Neutrophil (primary cell): Measurements from ENCODE around the gene ETNK1.

Experiments used
- H3K27ac ChIP-seq: fragments of 200-600 bp; sonication (generic); 2 replicates; pipeline ENCODE4 v1.5.1; 2016; ENCODE audit warnings: mild to moderate bottlenecking, moderate library complexity
- H3K27me3 ChIP-seq: fragments of 200-600 bp; sonication (generic); 2 replicates; pipeline ENCODE4 v1.6.0; 2016; ENCODE audit warnings: mild to moderate bottlenecking
- H3K36me3 ChIP-seq: fragments of 200-600 bp; sonication (generic); 2 replicates; pipeline ENCODE4 v1.5.1; 2017
- H3K4me1 ChIP-seq, 2 experiments: fragments of 200-600 bp in 1 of 2; sonication (generic) in 1 of 2; 1 replicate in 1 of 2; 2 replicates in 1 of 2; pipeline versions ENCODE4 v1.5.1 to v1.6.1; 2013 to 2016; ENCODE audit warnings: low read depth in 1 of 2, low read length in 1 of 2, mild to moderate bottlenecking in 1 of 2, moderate library complexity in 1 of 2; ENCODE audit not compliant: control insufficient read depth in 1 of 2, insufficient read depth in 1 of 2
- H3K4me3 ChIP-seq, 2 experiments: fragments of 200-600 bp in 1 of 2; sonication (generic) in 1 of 2; 1 replicate in 1 of 2; 2 replicates in 1 of 2; pipeline ENCODE4 v1.5.1; 2013 to 2016; ENCODE audit warnings: low read depth in 1 of 2, low read length in 1 of 2, mild to moderate bottlenecking in 1 of 2, moderate library complexity in 1 of 2
- H3K9me3 ChIP-seq: fragments of 200-600 bp; sonication (generic); 2 replicates; pipeline ENCODE4 v1.5.1; 2016
- TF ChIP-seq, protein P1 (sequence below): fragments of 200-600 bp; sonication (generic); IDR thresholded peaks from 2 replicates; pipeline ENCODE4 v1.5.1; 2016; ENCODE audit warnings: antibody characterized with exemption

ETNK1 gene, protein sequence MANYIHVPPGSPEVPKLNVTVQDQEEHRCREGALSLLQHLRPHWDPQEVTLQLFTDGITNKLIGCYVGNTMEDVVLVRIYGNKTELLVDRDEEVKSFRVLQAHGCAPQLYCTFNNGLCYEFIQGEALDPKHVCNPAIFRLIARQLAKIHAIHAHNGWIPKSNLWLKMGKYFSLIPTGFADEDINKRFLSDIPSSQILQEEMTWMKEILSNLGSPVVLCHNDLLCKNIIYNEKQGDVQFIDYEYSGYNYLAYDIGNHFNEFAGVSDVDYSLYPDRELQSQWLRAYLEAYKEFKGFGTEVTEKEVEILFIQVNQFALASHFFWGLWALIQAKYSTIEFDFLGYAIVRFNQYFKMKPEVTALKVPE

DNA sequence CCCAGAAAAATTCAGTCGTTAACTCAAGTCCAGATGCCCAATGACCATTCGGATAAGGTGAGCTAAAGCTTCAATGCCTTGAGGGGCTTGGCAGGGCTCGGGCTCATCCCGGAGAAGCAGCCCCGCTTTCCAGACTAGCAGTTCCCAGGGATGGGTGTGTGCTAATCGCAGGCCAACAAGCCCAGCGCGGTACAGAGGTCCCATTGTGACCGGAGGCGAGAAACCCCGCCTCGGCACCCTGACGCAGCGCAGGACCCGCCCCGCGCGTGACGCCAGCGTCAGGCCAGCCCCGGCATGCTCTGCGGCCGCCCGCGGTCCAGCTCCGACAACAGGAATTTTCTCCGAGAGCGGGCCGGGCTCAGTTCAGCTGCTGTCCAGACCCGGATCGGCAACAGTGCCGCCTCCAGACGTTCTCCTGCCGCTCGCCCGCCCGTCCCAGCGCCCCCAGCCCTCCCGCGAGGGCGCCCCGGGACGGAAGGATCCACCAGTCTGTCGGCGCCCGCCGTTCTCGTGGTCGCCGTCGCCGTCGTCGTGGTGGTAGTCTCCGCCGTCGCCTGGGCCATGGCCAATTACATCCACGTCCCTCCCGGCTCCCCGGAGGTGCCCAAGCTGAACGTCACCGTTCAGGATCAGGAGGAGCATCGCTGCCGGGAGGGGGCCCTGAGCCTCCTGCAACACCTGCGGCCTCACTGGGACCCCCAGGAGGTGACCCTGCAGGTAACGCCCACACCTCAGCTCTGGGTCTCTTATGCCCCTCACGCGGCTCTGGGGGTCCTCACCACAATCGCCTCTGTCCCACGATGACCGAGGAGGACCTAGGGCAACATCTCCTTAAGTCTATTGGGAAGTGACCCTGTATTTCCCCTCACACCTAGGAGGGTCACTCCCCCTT, at the start of gene ETNK1:
TSS of gene ETNK1 (plus strand) at position 302 of the 892 bp plus-strand sequence. CDS start at position 562, 260 bp downstream.
- no peaks in the 10 kb centered on the region for H3K36me3 ChIP-seq
- peak within 1 kb of the TSS; percentile 88 for H3K27ac ChIP-seq
- TF ChIP-seq, protein P1, sequence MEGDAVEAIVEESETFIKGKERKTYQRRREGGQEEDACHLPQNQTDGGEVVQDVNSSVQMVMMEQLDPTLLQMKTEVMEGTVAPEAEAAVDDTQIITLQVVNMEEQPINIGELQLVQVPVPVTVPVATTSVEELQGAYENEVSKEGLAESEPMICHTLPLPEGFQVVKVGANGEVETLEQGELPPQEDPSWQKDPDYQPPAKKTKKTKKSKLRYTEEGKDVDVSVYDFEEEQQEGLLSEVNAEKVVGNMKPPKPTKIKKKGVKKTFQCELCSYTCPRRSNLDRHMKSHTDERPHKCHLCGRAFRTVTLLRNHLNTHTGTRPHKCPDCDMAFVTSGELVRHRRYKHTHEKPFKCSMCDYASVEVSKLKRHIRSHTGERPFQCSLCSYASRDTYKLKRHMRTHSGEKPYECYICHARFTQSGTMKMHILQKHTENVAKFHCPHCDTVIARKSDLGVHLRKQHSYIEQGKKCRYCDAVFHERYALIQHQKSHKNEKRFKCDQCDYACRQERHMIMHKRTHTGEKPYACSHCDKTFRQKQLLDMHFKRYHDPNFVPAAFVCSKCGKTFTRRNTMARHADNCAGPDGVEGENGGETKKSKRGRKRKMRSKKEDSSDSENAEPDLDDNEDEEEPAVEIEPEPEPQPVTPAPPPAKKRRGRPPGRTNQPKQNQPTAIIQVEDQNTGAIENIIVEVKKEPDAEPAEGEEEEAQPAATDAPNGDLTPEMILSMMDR, result peak; percentile 17
- peaks cover 5% of the 10 kb centered on the region for H3K27me3 ChIP-seq
- H3K4me1 ChIP-seq, result peaks cover 22 to 28% of the 10 kb centered on the region in 2 experiments
- H3K9me3 ChIP-seq, result no peaks in the 10 kb centered on the region
- peak within 1 kb of the TSS; percentile 78 to 80 for H3K4me3 ChIP-seq

DNA sequence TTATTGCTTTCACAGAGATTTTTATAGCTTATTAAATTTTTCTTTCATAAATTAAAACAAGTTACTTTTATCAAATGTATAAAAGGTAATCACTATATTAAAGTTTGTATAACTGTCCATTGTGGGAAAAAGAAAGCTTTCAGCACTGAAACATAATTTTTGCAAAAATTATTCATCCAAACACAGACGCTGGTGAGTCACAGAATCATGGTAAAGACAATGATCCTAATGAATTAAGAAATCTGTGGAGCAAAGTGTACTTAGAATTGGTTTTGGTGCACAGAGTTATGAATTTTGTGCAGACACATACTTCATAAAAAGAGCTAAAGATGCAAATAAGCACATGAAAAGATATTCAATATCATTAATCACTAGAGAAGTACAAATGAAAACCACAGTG, 48.9 kb upstream of the ETNK1 start:
- no peak overlapping the region for H3K27ac ChIP-seq
- TF ChIP-seq, protein P1, result no peak
- H3K36me3 ChIP-seq, result no peaks in the 10 kb centered on the region
- H3K9me3 ChIP-seq, result no peaks in the 10 kb centered on the region
- no peaks in the 10 kb centered on the region for H3K27me3 ChIP-seq
- H3K4me1 ChIP-seq, result no peaks in the 10 kb centered on the region
- H3K4me3 ChIP-seq, result no peak overlapping the region

DNA sequence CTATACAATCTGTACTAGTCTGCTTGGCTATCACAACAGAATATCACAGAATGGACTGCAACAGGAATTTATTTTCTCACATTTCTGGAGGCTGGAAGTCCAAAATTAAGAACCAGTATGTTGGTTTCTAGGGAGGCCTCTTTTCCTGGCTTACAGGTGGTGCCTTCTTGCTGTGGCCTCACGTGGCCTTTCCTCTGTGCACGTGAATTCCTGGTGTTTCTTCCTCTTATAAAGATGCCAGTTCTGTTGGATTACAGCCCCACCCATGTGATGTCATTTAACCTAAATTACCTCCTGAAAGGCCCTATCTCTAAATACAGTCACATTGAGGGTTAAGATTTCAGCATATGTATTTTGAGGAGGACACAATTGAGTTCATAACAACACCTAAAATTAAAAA, 48.5 kb upstream of the ETNK1 start:
- Histone ChIP-seq H3K4me1 (no peaks in the 10 kb centered on the region), H3K27ac (no peak overlapping the region), H3K36me3 (no peaks in the 10 kb centered on the region), H3K4me3 (no peak overlapping the region), H3K27me3 (no peaks in the 10 kb centered on the region), H3K9me3 (no peaks in the 10 kb centered on the region)
- TF ChIP-seq, protein P1, result no peak

DNA sequence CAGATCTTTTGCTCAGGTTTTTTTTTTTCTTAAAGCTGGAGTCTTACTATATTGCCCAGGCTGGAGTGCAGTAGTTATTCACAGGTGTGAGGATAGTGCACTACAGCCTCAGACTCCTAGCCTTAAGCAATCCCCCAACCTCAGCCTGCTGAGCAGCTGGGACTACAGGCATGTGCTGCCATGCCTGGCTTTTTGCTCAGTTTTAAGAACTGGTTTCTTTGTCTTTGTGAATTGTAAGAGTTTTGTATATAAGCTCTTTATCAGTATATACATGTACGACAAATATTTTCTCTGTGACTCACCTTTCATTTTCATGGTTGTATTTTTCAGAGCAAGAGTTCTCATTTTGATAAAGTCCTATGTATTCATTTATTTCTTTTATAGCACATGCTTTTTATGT, 47.3 kb upstream of the ETNK1 start:
- Histone ChIP-seq H3K36me3 (no peaks in the 10 kb centered on the region), H3K27me3 (no peaks in the 10 kb centered on the region), H3K9me3 (no peaks in the 10 kb centered on the region), H3K4me3 (no peak overlapping the region), H3K27ac (no peak overlapping the region), H3K4me1 (no peaks in the 10 kb centered on the region)
- TF ChIP-seq, protein P1, result no peak

DNA sequence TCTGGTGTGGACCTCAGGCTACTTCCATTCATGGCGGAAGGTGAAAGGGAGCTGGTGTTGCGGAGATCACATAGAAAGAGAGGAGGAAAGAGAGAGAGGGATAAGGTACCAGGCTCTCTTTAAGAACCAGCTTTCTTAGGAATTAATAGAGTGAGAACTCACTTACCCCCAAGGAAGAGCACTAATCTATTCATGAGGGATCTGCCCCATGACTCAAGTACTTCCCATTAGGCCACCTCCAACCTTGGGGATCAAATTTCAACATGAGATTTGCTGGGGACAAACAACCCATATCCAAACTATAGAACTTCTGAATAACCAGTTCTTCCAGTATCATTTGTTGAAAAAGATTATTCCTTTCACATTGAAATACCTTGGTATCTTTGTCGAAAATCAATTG, 46.6 kb upstream of the ETNK1 start:
- H3K27ac ChIP-seq, result no peak overlapping the region
- TF ChIP-seq, protein P1, result no peak
- no peaks in the 10 kb centered on the region for H3K9me3 ChIP-seq

More for the DNA sequence above, 46.6 kb upstream of the ETNK1 start:
- no peak overlapping the region for H3K4me3 ChIP-seq
- no peaks in the 10 kb centered on the region for H3K36me3 ChIP-seq
- H3K27me3 ChIP-seq, result no peaks in the 10 kb centered on the region
- no peaks in the 10 kb centered on the region for H3K4me1 ChIP-seq
